NB4 (cell line): Measurements from ENCODE around the gene MRPL41.

Experiments used
- CTCF ChIP-seq: IDR thresholded peaks from one replicate; pipeline ENCODE4 v1.5.1; 2012; ENCODE audit warnings: low read depth, low read length
- POLR2A ChIP-seq: IDR thresholded peaks from 2 replicates; pipeline ENCODE4 v1.6.1; 2011; ENCODE audit warnings: mild to moderate bottlenecking; ENCODE audit not compliant: insufficient read length; ENCODE audit errors: extremely low read depth
- TF ChIP-seq, protein P1 (sequence below): IDR thresholded peaks from 2 replicates; pipeline ENCODE4 v1.6.1; 2011; ENCODE audit warnings: low read depth, low read length

DNA sequence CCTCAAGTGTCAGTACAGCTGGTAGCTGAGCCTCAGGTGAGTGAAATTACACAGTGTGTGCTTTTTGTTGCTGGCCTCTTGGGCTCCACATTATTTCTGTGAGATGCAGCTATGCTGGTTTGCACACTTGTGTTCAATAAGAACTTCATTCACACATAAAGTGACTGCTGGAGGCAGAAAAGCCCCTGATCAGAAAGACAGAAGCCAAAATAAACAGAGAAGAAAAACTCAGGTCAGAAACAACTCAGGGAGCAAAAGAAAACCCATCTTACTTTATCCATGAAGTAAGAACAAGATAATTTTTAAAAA lies 16.6 kb upstream of the MRPL41 start:
- no peak for TF ChIP-seq CTCF
- TF ChIP-seq POLR2A: no peak
- TF ChIP-seq, protein P1, sequence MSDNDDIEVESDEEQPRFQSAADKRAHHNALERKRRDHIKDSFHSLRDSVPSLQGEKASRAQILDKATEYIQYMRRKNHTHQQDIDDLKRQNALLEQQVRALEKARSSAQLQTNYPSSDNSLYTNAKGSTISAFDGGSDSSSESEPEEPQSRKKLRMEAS: no peak
